ENCODE measurements around the gene CTRB1.

DNA sequence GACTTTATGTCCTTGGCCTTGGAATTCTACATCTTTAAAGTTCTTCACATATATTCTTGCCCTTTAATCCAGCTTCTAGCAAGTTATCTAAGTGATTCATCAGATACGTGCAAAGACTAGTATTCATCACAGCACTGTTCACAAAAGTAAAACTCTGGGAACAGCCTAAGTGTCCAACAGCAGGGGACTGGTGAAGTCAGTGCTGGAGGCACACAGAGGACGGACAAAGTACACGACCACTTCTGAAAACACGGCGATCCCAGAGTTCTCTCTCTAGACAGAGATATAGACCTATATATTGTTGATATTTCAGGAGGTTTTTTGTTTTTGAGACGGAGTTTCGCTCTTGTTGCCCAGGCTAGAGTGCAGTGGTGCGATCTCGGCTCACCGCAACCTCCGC is 12.8 kb downstream of the CTRB1 start:
- TF ChIP-seq EZH2phosphoT487 (IDR thresholded peaks at IDR 0.05; ENCODE audit: insufficient read depth, low read depth) = no peak
- no peak for TF ChIP-seq EZH2 (IDR thresholded peaks at IDR 0.05; ENCODE audit: insufficient read depth, poor library complexity, severe bottlenecking)

Measured in GM23248 (cell line).